Stimulated activated CD4-positive, alpha-beta T cell treated with anti-CD3 and anti-CD28 coated beads, TNF-alpha, amount 100 ng/mL, for 24 hours (primary cell): ENCODE results near the gene CELF1.
"Not testable (repeated sequence)": the region's sequence is repeated elsewhere in the genome, so short reads cannot be mapped to it uniquely, and the experiment has no call there.

Experiments
- DNase-seq, 3 experiments: peaks; one replicate each; pipeline ENCODE4 v3.0.0-alpha.2; 2020; ENCODE audit warnings: low read depth in 3 of 3

CELF1 gene

GRCh38 chr11:47573321-47573720, 20.4 kb upstream of the CELF1 start:
- no peak for DNase-seq

DNA sequence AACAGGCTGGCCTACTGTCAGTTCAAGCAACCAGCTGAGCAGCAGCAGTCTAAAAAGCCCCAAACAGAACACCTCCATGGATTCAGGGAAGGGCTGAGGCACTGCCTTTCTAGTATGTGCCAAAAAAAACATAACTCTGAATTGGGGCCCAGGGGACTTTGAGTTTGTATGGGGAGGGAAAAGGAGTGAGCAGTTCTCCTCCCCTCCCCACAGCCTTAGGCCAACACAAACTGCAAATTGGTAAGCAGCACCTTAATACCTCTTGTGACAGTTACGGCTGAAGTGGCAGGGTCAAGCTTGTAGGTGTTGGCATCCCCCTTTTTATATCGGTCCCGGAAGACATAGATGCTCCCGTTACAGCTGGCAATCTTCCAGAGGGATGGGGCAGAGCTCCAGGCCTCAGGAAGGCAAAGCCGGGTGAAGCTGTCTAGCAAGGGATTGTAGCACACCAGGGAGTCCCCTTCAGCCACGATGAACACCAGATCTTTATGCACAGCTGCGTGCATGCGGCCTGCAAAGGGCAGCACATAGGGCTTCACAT, 19.9 kb upstream of the CELF1 start:
- no peak for DNase-seq

DNA sequence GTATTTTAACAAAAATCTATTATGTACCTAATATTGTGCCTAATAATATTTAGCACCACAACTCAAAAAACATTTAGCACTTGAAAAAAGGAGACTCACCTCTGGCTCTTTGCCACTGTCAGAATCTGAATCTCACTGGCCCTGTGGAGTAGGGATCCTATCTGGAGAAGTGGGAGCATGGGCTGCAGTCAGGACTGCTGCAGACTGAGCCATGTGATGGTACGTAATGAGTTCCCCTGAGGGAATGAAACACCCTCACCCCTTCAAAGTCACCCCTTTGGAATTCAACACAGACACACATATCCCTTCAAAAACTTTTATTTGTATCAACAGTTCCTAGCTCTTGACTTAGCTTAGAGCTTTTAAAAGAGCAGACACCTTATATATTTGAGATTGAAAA, 19.0 kb upstream of the CELF1 start:
- no peak for DNase-seq

- DNase-seq: no peak
These were observed 18.4 kb upstream of the CELF1 start for GRCh38 chr11:47571357-47571729.

DNA sequence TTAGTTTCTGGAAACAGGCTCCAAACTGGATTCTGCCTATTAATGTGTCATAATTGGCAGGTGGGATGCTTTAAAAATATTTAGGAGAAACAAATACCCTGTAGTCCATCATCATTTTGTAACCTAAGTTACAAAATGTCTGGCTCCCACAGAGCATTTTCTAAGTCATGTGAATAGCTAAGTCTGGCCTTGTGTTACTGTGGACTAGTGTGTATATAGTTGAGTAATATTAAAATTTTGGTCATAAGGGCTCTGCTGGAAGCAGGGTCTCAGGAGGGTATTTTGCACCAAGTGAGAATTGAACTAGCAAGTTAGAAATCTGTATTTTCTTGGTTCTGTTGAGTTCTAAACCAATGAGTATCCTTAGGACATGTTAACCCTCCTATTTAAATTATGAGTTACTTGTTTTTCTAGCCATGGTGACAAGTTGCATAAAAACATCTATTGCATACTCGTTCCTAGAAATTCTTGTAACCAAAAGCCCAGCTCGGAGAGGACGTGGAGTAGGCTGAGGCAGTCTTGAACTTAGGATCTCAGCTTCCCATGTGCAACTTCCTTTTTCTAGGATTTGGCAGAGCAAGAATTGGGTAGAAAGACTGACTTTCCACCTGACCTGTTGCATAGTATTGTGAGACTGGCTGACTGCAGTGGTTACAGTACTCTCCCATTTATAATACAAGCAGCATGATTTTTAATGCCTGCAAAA, 17.9 kb upstream of the CELF1 start:
- DNase-seq: no peak

DNA sequence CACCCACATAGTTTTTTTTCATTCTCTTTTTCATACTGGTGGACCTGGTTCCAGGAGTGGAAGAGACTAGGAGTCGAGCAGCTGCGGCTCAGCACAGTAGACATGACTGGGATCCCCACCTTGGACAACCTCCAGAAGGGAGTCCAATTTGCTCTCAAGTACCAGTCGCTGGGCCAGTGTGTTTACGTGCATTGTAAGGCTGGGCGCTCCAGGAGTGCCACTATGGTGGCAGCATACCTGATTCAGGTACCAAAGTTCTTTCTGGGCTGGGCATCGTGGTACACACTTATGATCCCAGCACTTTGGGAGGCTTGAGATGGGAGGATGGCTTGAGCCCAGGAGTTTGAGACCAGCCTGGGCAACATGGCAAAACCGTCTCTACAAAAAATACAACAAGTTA, 16.7 kb upstream of the CELF1 start:
- DNase-seq: no peak

- no peak for DNase-seq
These were observed 13.3 kb upstream of the CELF1 start for GRCh38 chr11:47566149-47566698.

GRCh38 chr11:47565340-47566148, 12.6 kb upstream of the CELF1 start, which contains the start of gene PTPMT1:
Gene PTPMT1 (plus strand): TSS chr11:47565599. CDS start chr11:47565623, 24 bp downstream.
- DNase-seq: peak in 2 of 3 experiments; percentile 51 to 71

GRCh38 chr11:47564933-47565339, 12.0 kb upstream of the CELF1 start:
- DNase-seq: no peak

GRCh38 chr11:47564366-47564765, 11.4 kb upstream of the CELF1 start:
- not testable (repeated sequence) for DNase-seq

GRCh38 chr11:47562393-47562792, 9.5 kb upstream of the CELF1 start:
- DNase-seq: not testable (repeated sequence)

DNA sequence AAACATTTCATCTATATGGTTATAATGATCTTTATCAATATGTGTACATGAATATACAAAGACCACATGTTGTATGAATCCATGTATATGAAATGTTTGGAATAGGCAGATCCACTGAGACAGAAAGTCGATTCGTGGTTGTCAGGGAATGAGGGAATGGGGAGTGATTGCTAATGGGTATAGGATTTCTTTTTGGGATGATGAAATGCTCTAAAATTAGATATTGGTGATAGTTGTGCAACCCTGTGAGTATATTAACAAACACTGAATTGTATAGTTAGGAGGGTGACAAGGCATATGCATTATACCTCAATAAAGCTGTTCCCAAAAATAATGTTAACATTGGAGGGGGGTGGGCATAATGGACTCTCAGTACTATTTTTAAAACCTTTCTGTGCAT, 7.5 kb upstream of the CELF1 start:
- DNase-seq: no peak

GRCh38 chr11:47558695-47559094, 5.8 kb upstream of the CELF1 start:
- no peak for DNase-seq

DNA sequence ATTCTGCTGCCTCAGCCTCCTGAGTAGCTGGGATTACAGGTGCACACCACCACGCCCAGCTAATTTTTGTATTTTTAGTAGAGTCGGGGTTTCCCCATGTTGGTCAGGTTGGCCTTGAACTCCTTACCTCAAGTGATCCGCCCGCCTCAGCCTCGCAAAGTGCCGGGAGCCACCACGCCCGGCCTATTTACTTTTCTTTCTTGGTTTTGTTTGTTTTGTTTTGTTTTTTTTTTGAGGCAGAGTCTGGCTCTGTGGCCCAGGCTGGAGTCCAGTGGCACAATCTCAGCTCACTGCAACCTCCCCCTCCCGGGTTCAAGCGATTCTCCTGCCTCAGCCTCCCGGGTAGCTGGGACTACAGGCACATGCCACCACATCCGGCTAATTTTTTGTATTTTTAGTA, 4.1 kb upstream of the CELF1 start:
- not testable (repeated sequence) for DNase-seq

- DNase-seq: no peak
These were observed 443 bp upstream of the CELF1 start for GRCh38 chr11:47553406-47553743.

DNA sequence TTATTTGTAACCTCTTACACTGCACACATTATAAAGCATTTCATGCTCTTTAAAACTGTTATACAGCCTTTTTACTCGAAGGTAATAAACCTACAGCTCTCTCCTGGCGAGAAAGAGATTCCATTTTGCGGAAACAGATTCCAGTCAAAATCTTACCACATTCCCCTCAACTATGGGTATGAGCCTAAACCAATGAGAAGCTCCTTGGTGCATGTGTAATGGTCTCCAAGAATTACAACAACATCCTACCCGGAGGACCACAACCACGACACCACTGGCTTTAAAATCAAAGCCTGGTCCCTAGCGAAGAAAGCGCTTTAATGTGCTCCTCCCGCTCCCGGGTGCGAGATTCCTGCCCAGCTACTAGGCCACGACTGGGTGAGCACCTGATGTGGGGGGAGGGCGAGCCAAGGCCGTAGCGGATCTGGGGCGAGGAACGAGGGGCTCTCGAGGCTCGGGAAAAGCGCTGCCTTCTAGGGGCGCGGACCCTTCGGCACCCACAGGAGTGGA, 821 bp downstream of the CELF1 start:
- no peak for DNase-seq

GRCh38 chr11:47551086-47551485, 1.8 kb downstream of the CELF1 start:
- DNase-seq: no peak

DNA sequence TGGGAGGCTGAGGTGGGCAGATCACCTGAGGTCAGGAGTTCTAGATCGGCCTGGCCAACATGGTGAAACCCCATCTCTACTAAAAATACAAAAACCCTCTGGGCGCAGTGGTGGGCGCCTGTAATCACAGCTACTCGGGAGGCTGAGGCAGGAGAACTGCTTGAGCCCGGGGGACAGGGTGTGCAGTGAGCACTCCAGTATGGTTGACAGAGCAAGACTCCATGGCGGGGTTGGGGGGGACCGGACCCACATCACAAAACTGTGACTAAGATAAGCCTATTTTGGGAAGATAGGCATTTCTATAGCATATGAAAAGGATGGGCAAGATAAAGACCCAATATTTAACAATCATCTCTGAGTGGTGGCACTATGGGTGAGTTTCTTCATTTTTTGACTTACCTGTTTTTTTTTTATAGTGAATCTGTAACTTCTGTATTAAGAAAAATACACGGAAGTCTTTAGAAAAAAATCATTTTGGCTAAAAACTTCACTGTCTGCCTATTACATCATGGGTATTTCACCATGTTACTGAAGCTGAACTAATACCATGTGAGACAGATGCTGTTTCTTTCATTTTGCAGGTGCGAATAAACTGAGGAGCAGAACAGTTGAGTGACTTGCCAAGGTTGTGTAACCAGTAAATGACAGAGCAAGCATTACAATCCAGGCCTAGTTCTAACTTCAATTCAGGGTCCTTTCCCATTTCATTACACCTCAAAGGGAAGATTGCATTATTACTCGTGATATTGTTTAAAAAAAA, 2.5 kb downstream of the CELF1 start:
- DNase-seq: no peak

- DNase-seq: not testable (repeated sequence)
These were observed 6.7 kb downstream of the CELF1 start for GRCh38 chr11:47546274-47546673.

DNA sequence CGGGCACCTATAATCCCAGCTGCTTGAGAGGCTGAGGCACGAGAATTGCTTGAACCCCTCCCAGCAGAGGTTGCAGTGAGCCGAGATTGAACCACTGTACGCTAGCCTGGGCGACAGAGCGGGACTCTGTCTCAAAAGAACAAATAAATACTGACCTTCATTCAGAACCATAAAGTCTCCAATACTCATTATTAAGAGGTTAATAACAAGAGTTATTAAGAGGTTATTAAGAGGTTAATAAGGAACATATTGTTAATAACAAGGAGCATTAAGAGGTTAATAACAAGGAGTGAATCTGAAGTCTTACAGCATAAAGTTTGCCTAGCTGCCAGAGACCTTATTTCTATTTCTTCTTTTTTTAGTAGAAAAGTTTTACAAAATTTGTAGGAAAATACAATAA, 7.6 kb downstream of the CELF1 start:
- DNase-seq: no peak

GRCh38 chr11:47541070-47541469, 11.9 kb downstream of the CELF1 start:
- DNase-seq: no peak

DNA sequence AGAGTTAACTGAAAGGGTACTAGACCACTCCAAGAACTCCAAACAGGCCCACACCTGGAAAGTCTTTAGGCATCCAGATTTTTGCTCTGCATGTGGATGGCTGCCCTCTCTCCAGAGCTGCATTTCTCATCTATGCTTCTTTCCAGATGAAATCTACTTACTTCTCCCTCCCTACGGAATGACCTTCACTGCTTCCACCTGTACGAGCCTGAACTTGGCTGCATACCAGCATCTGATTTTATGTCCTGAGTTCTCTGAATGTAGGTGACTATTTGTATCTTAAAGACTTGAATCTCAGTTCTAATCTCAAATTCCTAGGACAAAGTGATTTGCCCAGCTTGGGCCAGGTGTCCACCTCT, 13.3 kb downstream of the CELF1 start:
- DNase-seq: no peak
